COLO829 (cell line): ENCODE measurements around the gene UBC.
"Not testable (repeated sequence)": the region's sequence is repeated elsewhere in the genome, so short reads cannot be mapped to it uniquely, and the experiment has no call there.

Source experiments
- DNase-seq: peaks from one replicate; pipeline ENCODE4 v3.0.0; 2012; ENCODE audit warnings: low spot score

The UBC gene

DNA sequence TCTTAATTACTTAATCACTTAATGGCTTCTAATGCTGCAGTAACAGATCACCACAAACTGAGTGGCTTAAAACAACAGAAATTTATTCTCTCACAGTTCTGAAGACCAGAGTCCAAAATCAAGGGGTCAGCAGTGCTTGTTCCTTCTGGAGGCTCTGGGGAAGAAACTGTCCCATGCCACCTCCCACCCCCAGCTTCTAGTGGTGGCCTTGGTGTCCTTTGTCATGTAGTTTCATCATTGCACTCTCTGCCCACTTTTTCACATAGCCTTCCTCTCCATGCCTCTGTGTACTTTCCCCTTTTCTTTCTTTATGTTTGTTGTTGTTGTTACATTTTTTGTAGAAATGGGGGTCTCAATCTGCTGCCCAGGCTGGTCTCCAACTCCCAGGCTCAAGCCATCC is 16.1 kb upstream of the UBC start:
- DNase-seq, result no peak

DNA sequence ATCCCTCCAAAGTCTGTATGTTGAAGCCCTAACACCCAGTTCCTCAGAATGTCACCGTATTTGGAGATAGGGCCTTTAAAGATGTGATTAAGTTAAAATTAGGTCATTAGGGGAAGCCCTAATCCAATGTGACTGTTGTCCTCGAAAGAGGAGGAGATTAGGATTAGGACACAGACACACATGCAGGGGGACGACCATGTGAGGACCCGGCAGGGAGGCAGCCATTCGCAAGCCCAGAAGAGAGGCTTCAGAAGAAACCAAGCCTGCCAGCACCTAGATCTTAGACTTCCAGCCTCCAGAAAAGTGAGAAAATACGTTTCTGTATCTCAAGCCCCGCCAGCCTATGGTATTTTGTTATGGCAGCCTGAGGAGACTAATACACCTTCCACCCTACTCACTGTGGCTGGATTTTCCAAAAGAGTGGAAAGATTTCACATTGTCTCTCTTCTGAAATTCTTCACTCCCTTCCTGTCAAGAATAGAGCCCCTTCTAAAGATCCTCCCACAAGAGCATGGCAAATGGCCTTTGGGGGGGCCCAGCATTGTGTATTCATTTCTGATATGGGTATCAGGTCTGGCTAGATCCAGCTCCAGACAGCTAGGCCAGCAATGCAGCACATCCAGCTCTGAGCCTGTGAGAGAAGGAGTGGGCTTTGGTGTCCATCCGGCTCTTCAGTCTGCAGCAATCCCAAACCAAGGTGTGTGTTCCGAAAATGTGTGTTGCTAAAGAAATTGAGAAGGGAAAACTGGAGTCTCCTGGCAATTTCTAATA is 15.4 kb upstream of the UBC start:
- no peak for DNase-seq

DNA sequence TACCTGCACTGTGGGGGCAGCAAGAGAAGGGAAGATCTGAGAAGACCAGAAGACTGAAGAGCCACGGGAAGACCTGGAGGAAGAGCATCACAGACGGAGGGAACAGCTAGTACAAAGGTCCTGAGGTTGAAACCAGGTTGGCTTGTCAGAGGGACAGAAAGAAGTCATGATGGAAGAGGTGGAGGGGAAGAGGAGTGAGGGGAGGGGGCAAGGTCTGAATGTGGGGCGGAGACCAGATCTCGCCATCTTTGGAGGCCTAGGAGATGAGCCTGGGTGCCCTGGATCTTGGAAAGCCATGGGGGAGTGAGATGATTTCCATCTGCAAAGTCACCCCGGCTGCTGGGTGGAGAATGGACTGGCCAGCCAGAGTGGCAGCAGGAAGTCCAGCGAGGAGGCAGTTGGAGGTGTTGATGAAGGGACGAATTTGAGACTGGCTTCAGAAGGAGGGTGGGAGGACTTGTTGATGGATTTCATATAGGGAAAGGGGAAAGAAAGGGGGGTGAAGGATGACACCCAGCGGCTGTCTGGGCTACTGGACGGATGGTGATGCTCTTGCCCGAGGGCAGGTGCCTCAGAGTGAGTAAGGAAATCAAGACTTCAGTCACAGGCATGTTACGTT is 14.6 kb upstream of the UBC start:
- no peak for DNase-seq

DNA sequence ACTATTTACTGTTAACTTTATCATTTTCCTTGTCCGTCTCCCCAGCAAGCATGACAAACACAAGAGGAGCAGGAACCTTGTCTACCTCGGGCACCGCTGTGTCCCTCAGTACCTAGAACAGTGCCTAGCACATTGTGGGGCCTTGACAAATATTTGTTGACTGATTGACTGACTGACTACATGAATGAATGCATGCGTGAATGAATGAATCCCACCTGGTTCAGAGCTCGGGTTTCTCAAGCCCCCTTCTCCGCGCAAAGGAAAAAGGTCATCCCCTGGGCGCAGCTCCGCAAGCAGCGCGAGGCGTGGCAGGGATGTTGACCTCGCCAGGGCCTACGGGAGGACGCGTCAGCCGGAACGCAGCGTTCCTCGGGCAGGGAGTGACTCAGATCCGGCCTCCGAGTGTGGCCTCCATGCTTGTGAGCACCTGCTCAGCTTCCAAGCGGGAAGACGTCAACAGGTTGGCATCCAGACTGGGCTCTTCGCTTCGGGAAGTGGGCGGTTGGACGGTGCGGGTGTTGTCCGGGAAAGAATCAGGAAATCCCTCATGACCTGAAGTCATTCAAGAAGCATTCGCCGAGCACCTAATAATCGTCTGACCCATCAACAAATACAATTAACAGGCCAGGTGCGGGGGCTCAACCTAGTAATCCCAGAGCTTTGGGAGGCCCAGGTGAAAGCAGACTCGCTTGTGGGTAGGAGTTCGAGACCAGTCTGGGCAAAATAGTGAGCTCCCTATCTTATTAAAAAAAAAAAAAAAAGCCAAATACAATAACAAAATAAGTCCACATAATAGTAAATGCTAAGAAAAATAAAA is 13.9 kb upstream of the UBC start:
- DNase-seq, result no peak

DNA sequence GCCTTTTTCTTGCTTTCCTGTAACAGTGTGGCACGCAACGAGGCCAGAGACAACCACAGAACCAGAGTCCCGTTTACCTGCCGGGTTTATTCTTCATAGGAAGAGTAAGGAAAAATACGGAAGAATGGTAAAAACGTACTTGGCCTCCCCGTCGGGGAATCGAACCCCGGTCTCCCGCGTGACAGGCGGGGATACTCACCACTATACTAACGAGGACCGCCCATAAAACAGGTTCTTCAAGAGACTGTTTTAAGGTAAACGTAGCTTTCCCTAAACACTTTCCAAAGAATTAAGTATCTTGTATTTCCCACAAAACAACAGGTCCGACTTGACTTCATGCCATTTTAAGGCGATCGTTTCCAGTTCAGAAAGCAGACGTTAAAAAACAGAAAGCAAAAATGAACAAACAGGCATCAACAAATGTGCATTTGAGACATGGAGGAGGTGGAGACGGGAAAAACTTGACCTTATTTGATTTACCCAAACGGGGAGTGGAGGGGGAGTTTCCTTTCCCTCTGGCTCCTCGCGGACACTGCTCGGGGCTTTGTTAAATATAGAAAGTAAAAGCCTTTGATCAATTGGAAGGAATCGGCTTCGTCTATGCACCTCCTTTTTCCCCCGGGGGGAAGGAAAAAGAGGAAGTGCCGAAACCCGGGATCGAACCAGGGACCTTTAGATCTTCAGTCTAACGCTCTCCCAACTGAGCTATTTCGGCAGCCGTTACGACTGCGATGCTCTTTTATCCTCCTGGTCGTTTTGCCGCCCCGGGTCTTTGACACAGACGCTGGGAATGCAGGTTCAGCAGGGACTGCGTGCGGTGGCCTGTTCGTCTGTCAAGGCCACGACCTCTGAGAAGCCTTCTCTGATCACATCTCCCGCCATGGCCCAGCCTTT is 13.0 kb upstream of the UBC start:
- DNase-seq, result peak; percentile 87

DNA sequence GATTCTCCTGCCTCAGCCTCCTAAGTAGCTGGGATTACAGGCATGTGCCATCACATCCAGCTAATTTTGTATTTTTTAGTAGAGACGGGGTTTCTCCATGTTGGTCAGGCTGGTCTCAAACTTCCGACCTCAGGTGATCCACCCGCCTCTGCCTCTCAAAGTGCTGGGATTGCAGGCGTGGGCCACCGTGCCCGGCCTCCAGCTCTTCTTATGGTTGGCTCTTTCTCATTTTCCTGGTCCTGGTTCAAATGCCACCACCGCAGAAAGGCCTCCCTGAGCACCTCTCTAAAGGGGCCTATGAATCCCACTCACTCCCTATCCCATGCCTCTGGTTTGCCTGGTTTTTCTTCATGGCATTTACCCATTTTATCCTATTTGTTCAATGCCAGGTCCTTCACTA is 11.3 kb upstream of the UBC start:
- not testable (repeated sequence) for DNase-seq

DNA sequence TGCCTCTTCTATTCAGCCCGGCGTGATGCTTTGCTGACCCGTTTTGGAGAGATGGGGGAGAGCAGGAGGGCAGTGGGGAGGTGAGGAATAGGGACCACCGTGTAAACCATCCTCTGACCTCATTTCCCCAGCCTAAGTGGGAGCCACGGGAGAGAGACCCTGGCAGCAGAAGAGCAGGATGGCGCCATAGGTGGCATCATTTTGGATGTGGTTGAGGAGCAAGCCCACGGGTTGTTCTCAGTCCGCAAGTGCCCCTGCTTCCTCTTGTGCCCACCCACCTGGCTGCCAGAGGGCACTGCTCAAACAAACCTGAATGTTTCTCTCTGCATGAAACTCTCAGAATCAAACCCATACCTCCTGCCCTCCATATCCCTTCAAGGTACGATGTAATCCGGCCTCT is 10.7 kb upstream of the UBC start:
- no peak for DNase-seq

DNA sequence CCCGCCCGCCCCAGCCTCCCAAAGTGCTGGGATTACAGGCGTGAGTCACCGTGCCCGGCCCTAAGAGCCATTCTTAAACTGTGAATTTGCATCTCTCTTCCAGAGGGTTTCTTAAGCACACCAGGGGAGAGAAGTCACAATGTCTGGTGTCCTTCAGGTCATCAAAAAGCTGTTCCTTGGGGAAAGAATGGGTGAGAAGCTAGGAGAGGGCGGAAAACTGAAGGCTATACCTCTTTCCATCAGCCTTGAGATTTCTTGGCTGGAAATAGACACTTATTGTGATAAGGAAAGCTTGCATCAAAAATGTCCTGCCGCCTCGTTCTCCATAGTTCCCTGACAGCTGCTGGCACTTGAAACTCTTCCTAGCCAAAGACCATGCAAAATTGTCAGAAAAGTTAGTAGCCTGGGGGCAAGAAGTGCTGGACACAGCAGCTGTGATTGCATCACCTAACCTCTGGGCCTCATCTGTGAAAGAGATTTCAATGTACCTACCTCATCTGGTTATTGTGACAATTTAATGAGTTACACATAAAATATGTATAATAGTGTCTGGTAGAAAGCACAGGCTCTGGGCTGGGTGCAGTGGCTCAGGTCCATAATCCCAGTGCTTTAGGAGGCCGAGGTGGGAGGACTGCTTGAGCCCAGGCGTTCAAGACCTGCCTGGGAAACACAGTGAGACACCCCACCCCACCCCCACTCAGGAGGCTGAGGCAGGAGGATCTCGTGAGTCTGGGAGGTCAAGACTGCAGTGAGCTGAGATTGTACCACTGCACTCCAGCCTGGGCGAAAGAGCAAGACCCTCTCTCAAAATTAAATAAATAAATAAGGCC is 9.7 kb upstream of the UBC start:
- no peak for DNase-seq

DNA sequence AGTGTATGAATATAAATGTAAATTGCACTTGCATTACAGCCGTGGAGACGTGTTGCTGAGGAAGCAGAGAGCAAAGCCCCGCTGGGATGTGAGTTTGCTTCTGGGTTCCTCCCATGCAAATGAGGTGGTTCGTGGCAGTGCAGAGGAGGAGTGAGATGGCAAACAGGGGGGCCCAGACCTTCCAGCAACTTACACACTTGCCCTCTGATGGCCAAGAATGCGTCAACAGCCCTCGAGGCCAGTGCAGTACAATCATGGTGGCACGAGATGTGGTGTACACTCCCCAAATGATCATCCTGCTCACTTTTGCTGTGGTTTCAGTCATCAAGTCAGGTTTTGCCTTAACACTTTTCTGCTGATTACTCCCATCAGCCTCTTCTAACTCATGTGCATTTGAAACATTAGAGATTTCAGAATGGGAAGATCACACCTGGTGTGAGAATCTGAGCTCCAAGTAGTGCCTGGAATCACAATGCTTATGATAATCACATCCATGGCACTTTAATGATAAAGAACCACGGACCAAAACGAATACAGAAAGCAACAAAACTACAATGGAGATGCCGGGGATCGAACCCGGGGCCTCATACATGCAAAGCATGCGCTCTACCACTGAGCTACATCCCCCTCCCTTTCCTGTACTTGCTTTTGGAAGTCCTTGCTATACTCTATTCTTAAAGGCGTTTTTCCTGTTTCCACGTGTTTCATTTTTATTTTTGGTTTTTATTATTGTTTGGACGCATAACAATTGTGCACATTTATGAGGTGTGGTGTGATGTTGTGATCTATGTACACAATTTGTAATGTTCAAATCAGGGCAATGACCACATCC is 7.0 kb upstream of the UBC start:
- no peak for DNase-seq

DNA sequence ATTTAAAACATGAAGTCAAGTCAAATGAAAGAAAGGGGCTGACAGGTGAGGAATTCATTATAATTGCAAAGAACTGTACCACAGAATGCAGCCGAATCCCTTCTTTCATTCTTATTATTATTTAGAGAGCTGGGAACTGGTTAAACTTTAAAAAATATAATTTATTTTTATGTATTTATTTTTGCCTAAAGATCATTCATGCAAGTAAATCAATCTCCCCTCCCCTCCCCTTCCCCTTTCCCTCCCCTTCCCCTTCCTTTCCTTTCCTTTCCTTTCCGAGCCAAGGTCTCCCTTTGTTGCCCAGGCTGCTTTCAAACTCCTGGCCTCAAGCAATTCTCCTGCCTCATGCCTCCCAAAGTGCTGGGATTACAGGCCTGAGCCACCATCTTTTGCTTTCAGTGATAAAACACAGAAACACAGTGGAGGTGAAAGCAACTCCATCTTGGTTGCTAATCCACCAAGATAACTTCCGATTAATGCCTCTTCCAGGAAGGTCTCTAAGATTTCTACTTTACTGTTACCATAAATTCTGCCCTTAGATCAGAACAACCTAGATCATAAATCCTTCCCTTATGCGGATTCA is 6.0 kb upstream of the UBC start:
- DNase-seq, result no peak

DNA sequence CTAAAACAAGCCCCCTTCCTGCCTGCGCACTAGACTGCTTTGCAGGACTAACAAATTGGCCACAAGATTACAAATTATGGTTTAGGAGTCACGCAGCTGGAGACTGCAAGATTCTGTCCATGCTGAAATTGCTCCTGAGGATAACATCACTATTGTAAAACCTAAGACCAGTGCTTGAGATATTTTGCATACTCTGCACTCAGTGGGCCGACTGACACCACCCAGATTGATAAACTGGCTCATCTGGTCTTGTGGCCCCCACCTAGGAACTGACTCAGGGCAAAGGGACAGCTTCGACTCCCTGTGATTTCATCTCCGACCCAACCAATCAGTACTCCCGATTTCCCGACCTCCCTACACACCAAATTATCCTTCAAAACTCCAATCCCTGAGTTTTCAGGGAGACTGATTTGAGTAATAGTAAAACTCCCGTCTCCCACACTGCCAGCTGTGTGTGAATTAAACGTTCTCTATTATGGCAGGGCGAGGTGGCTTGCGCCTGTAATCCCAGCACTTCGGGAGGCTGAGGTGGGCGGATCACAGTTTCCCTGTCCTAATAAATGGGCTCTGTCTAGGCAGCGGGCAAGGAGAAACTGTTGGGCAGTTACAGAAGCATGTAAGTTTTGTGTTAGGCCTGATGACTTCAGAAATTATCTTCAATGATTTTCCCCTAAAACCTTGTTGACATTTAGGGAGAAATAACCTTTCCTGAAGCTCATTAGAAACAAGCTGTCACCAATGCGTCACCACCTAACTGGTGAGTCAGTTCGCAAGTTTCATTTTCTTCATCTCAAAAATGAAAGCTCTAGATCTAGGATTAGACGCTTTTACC is 5.3 kb upstream of the UBC start:
- no peak for DNase-seq

DNA sequence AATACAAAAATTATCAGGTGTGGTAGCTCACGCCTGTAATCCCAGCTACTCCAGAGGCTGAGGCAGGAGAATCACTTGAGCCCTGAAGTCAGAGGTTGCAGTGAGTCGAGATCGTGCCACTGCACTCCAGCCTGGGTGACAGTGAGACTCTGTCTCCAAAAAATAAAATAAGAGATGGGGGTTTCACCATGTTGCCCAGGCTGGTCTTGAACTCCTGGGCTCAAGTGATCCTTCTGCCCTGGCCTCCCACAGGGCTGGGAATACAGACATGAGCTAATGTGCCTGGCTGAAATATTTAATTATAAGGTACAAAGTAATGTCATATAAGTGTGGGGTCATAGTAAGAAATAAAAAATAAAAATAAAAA is 4.2 kb upstream of the UBC start:
- not testable (repeated sequence) for DNase-seq

DNA sequence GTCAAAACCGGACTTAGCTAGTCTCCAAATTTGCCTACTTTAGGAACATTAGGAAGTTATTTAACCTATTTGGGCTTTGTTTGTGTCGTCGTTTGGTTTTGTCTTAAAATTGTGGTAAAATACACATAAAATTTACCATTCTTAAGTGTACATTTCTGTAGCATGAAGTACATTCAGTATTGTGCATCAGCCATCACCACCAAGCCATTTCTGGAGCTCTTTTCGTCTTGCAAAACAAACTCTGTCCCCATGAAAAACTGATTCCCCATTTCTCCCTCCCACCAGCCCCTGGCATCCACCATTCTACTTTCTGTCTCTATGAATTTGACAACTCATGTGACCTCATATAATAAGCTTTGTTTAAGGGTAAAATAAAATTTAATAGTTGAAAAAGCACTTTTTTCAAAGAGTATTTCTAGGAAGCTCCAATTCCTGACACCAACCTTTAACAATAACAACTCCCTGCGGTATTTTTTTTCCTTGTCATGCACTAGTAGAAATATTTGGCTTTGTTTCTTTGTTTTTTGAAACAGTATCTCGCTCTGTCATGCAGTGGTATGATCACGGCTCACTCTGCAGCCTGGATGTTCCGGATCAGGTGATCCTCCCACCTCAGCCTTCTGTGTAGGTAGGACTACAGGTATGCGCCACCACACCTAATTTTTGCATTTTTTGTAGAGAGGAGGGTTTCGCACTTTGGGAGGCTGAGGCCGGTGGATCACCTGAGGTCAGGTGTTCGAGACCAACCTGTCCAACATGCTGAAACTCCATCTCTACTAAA is 3.6 kb upstream of the UBC start:
- DNase-seq, result no peak

DNA sequence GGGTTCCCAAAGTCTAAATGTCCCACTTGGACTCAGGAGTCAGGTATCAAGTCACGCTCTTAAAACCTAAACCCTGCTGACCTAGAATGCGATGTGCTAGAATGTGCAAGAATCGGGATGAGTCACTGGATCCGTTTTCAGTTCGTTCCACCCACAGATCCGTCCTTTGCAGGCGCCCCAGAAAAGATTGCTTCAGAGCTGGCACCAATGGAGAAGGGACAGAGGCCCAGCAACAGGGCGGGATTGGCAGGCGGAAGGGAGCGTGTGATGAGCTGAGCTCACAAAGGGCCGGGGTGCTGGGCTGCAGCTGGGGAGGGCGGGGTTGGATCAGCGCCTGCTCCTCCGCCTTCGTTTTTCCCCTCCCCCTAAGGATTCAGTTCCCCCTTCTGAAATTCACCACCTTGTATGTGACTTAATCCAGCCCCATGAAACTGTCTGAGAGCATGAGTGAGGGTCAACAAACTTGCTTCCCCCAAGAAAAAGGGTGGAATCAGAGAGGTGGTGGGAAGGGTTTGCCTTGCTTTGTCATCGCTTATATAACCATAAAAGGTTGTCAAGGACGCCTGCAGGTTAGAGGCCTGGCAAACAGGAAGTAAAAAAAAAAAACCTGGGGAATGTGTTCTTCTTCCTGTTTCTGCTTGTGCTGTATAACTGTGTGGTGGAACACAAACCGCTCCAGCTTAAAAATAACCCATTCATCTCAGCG is 2.8 kb upstream of the UBC start:
- peak; percentile 91 for DNase-seq

DNA sequence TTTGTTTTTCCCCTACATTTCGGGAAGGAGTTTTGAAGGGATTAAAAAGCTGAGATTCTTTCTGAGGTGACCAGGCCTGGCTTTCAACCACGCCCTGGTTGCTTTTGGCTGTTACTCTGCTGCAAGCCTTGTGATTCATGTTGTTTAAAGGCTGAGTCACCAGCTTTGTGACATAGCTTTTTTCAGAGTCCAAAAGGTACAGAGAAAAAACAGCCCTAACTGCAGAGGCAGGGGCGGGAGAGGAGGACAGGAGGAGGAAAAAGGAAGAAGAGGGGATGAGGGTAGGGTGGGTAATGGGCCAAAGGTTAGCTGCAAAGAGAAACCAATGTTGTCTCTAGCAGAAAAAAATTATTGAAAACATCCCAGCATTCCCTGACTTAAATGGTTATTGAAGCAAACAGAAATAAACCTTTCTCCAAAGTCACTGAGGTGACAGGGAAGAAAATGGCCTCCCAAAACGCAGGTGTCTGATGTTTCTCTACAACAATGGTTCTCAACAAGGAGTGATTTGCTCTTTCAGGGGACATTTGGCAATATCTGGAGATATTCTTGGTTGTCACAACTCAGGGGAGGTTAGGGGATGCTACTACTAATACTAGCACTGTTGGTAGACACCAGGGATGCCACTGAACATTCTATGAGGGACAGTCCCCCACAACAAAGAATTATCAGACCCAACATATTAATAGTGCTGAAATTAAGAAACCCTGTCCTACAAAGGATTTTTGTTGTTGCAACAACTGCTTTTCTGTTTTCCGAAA is 2.1 kb upstream of the UBC start:
- DNase-seq, result peak; percentile 67
